ENCODE results near the gene KDM2A. TPM values are rescaled to one million over a fixed set of nuclear protein-coding genes. Genes with fewer than 3 reads are reported as not detected.

The KDM2A gene
- total and polyA plus RNA-seq, 2 donors (not counting 3 experiments of a cell fraction or from before 2014, with no cell fraction given), result 72.2 to 79.5 TPM

GRCh38 chr11:67113231-67113721 is 5.8 kb upstream of the KDM2A start:
- Histone ChIP-seq H3K9me3 (replicated peaks; ENCODE audit: control insufficient read depth, insufficient read depth, low read length) (no peaks in the 10 kb centered on the region), H4K20me1 (replicated peaks; ENCODE audit: control insufficient read depth, extremely low read depth, insufficient read depth, low read length) (no peaks in the 10 kb centered on the region), H3K27ac (ENCODE audit: insufficient read depth, low read depth, low read length) (no peak overlapping the region), H3K9me1 (replicated peaks; ENCODE audit: control insufficient read depth, extremely low read depth, insufficient read depth, low read length) (no peaks in the 10 kb centered on the region), H2AFZ (ENCODE audit: low read depth, low read length) (no peak overlapping the region), H3K4me2 (ENCODE audit: insufficient read depth, low read length) (no peak overlapping the region), H3K36me3 (ENCODE audit: control insufficient read depth in 2 of 2, extremely low read depth in 1 of 2, insufficient read depth in 2 of 2, low read length in 2 of 2) (no peaks in the 10 kb centered on the region), H3K9ac (replicated peaks; ENCODE audit: extremely low read depth, insufficient read depth, low read length) (no peak overlapping the region), H3K4me1 (ENCODE audit: control insufficient read depth, extremely low read depth, insufficient read depth, low read length) (peaks cover 6% of the 10 kb centered on the region), H3K4me3 (replicated peaks in 1 of 3; ENCODE audit: insufficient read depth in 1 of 3, low read depth in 1 of 3, low read length in 3 of 3) (no peak overlapping the region), H3K27me3 (ENCODE audit: control insufficient read depth in 2 of 2, insufficient read depth in 2 of 2, low read length in 2 of 2) (peaks cover 4 to 5% of the 10 kb centered on the region in 2 experiments), H3K79me2 (ENCODE audit: control insufficient read depth, insufficient read depth, low read length) (no peaks in the 10 kb centered on the region)
- TF ChIP-seq FOS (IDR thresholded peaks at IDR 0.05; ENCODE audit: borderline replicate concordance, insufficient read depth, low read length), result no peak
- no peak for TF ChIP-seq JUN (IDR thresholded peaks at IDR 0.05; ENCODE audit: borderline replicate concordance, insufficient read depth, insufficient read length, low read depth)
- no peak for TF ChIP-seq EZH2 (IDR thresholded peaks at IDR 0.05; ENCODE audit: borderline replicate concordance, low read depth, low read length, severe bottlenecking)
- TF ChIP-seq CTCF (IDR thresholded peaks at IDR 0.05; ENCODE audit: extremely low read depth in 1 of 2, insufficient read depth in 1 of 2, low read depth in 1 of 2, low read length in 2 of 2), result no peak
- TF ChIP-seq MYC (IDR thresholded peaks at IDR 0.05; ENCODE audit: low read depth, low read length), result no peak
- TF ChIP-seq MAX (IDR thresholded peaks at IDR 0.05; ENCODE audit: insufficient read depth, insufficient read length), result no peak
- DNase-seq (ENCODE audit: low read depth, low spot score), result no peak
- dilution Hi-C loops (cut with MboI; ENCODE audit: extremely low pct_ligation_motif_present, low sequenced_read_pairs) (no loop called here), intact Hi-C loops (cut with micrococcal nuclease) (no loop called here)
- no TSS peak for BruUV-seq (replicated peaks)
- ChIA-PET CTCF (interaction anchor here (1.7 kb wide), 1 partner anchor 18 kb away, joined by 6 read pairs; no protein-coding TSS in a partner anchor), POLR2A (interaction anchor here (0.5 kb wide), 1 partner anchor 60 kb away, joined by 3 read pairs; no protein-coding TSS in a partner anchor)
- no peak for FAIRE-seq
